GM06990 (cell line): Measurements from ENCODE around the gene EPHA6.

Experiments used
- DNase-seq: peaks from one replicate; pipeline ENCODE4 v3.0.0-alpha.2; 2011; ENCODE audit not compliant: insufficient read length; ENCODE audit errors: extremely low read depth
- H3K27me3 ChIP-seq: replicated peaks from 2 replicates; pipeline ENCODE4 v1.6.0; 2011; ENCODE audit warnings: low read length; ENCODE audit not compliant: control insufficient read depth, insufficient read depth
- H3K36me3 ChIP-seq: 2 replicates; pipeline ENCODE4 v1.5.1; 2011; ENCODE audit warnings: low read length; ENCODE audit not compliant: control insufficient read depth, insufficient read depth
- H3K4me3 ChIP-seq: replicated peaks from 2 replicates; pipeline ENCODE4 v1.5.1; 2011; ENCODE audit warnings: low read depth, mild to moderate bottlenecking, control low read depth, low read length
- TF ChIP-seq, protein P1 (sequence below): IDR thresholded peaks from 2 replicates; pipeline ENCODE4 v1.5.1; 2011; ENCODE audit warnings: low read length, control low read depth, mild to moderate bottlenecking, inconsistent platforms; ENCODE audit not compliant: insufficient read depth, poor library complexity, severe bottlenecking

EPHA6 gene

GRCh38 chr3:97350971-97351370 lies 536.6 kb downstream of the EPHA6 start:
- DNase-seq, result no peak
- no peaks in the 10 kb centered on the region for H3K27me3 ChIP-seq
- no peaks in the 10 kb centered on the region for H3K36me3 ChIP-seq
- TF ChIP-seq, protein P1, sequence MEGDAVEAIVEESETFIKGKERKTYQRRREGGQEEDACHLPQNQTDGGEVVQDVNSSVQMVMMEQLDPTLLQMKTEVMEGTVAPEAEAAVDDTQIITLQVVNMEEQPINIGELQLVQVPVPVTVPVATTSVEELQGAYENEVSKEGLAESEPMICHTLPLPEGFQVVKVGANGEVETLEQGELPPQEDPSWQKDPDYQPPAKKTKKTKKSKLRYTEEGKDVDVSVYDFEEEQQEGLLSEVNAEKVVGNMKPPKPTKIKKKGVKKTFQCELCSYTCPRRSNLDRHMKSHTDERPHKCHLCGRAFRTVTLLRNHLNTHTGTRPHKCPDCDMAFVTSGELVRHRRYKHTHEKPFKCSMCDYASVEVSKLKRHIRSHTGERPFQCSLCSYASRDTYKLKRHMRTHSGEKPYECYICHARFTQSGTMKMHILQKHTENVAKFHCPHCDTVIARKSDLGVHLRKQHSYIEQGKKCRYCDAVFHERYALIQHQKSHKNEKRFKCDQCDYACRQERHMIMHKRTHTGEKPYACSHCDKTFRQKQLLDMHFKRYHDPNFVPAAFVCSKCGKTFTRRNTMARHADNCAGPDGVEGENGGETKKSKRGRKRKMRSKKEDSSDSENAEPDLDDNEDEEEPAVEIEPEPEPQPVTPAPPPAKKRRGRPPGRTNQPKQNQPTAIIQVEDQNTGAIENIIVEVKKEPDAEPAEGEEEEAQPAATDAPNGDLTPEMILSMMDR, result no peak
- no peak overlapping the region for H3K4me3 ChIP-seq

- TF ChIP-seq, protein P1, result no peak
- Histone ChIP-seq H3K4me3 (no peak overlapping the region), H3K36me3 (no peaks in the 10 kb centered on the region), H3K27me3 (no peaks in the 10 kb centered on the region)
- DNase-seq, result no peak
These were observed 538.8 kb downstream of the EPHA6 start for GRCh38 chr3:97353176-97353575.

DNA sequence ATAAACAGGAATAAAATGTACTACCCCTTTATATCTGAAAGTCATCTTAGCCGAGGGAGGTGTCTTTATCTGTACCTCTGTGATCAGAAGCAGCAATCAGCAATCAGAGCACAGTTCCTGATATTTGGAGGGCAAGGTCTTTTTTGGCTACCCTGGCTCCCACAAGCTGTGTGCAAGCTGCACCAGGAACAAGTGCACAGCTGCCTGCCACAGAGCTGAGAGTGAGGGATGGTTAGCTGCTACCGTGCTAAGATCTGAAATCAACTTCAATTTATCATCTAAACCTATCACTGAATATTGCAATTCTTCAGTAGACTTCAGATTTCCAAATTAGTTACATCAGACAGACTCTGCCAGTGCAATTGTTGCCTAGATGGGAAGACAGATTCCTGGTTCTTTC lies 545.6 kb downstream of the EPHA6 start:
- no peak for DNase-seq
- no peak overlapping the region for H3K4me3 ChIP-seq
- H3K27me3 ChIP-seq, result no peaks in the 10 kb centered on the region
- H3K36me3 ChIP-seq, result no peaks in the 10 kb centered on the region
- TF ChIP-seq, protein P1, result no peak

DNA sequence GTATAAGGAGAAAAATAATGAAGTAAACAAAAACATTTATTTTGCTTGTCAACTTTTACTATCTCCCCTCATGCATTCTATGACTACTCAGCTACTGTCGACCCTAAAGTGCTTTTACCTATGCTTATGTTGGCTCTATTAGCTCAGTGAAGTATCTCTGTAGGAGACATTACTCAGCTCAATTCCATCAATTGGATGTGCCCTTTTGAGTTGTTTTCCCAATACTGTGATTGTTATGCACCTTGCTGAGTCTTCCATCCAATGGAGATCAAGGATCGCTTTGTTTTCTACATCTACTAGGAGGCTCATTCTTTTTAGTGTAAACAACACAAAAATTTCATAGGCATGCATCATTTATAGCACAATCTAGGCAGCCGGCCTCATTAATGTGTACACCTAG lies 546.4 kb downstream of the EPHA6 start:
- DNase-seq, result no peak
- no peaks in the 10 kb centered on the region for H3K27me3 ChIP-seq
- no peaks in the 10 kb centered on the region for H3K36me3 ChIP-seq
- TF ChIP-seq, protein P1, result no peak
- H3K4me3 ChIP-seq, result no peak overlapping the region

GRCh38 chr3:97384583-97384982 lies 570.2 kb downstream of the EPHA6 start:
- DNase-seq, result no peak
- H3K27me3 ChIP-seq, result no peaks in the 10 kb centered on the region
- H3K4me3 ChIP-seq, result no peak overlapping the region
- no peaks in the 10 kb centered on the region for H3K36me3 ChIP-seq
- TF ChIP-seq, protein P1, result no peak

DNA sequence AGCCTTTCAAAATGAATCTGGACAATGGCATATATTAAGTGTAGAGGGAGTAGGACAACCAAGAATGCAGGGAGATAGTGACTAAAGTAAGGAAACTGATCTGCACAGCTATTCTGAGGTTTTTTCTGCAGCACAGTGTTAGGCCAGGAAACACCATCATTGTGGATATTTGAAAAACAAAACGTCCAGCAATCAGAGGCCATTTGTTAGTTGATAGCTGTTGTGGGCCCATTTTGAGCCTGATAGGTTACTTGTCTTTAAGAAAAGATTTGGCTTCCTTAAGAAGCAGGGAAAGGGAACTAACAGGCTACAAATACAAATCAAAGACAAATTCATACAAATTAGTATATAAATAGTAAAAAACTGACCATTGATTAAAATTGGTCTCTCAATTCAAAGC lies 574.4 kb downstream of the EPHA6 start:
- TF ChIP-seq, protein P1, result no peak
- no peak overlapping the region for H3K4me3 ChIP-seq
- DNase-seq, result no peak
- H3K36me3 ChIP-seq, result no peaks in the 10 kb centered on the region
- no peaks in the 10 kb centered on the region for H3K27me3 ChIP-seq
